ENCODE data around the gene SH3BP5. TPM values are rescaled to one million over a fixed set of nuclear protein-coding genes. Genes with fewer than 3 reads are reported as not detected.

SH3BP5 gene
- total RNA-seq, 2 experiments from 2014 or later, result 15.1 to 31.3 TPM

DNA sequence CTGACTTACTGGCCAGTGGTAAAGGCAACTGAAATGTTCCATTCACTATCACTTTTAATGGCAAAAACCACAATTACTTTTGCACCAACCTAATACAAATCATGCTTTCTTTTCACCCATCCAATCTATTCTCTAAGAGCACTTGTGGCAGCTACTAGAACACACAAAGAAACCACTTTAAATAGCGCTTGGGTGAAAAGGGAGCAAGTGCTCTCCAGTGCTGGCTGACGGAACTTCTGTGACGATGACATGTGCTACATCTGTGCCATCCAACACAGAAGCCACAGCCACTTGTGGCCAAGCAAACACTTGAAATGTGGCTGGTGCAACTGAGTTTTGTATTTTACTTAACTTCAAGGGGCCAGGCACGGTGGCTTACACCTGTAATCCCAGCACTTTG lies 18.9 kb downstream of the SH3BP5 start:
- no peak overlapping the region for H3K4me3 ChIP-seq (ENCODE audit: low read depth, low read length, poor library complexity, severe bottlenecking)
- H3K36me3 ChIP-seq (ENCODE audit: insufficient read depth, low read length), result peaks cover 17% of the 10 kb centered on the region; the same call in 1 of the 2 replicates
- ChIA-PET CTCF (ENCODE audit: unreplicated experiment) (interaction anchor here (1.0 kb wide), 1 partner anchor 19 kb away, joined by 5 read pairs; the partner anchor contains the start of gene SH3BP5), POLR2A (interaction anchor here (0.6 to 1.8 kb wide), 2 partner anchors 14 to 22 kb away, joined by 4 to 6 read pairs; no protein-coding TSS in a partner anchor)
- DNase-seq (ENCODE audit: low spot score), result no peak
- BruUV-seq (replicated peaks), result no TSS peak
- H3K4me2 ChIP-seq (ENCODE audit: low read length), result no peak overlapping the region
- no peak overlapping the region for H3K27ac ChIP-seq (ENCODE audit: low read depth, low read length, poor library complexity, severe bottlenecking)
- no peak overlapping the region for H2AFZ ChIP-seq (ENCODE audit: low read length)
- intact Hi-C loops (cut with micrococcal nuclease; ENCODE audit: unreplicated experiment), result no loop called here
- no peaks in the 10 kb centered on the region for H3K9me3 ChIP-seq (ENCODE audit: low read length)
- H3K79me2 ChIP-seq (ENCODE audit: insufficient read depth, low read depth, low read length), result no peaks in the 10 kb centered on the region
- no peaks in the 10 kb centered on the region for H3K9me2 ChIP-seq (ENCODE audit: insufficient read depth, low read length)
- no peaks in the 10 kb centered on the region for H4K20me1 ChIP-seq (ENCODE audit: insufficient read depth, low read length)
- TF ChIP-seq, protein P1, sequence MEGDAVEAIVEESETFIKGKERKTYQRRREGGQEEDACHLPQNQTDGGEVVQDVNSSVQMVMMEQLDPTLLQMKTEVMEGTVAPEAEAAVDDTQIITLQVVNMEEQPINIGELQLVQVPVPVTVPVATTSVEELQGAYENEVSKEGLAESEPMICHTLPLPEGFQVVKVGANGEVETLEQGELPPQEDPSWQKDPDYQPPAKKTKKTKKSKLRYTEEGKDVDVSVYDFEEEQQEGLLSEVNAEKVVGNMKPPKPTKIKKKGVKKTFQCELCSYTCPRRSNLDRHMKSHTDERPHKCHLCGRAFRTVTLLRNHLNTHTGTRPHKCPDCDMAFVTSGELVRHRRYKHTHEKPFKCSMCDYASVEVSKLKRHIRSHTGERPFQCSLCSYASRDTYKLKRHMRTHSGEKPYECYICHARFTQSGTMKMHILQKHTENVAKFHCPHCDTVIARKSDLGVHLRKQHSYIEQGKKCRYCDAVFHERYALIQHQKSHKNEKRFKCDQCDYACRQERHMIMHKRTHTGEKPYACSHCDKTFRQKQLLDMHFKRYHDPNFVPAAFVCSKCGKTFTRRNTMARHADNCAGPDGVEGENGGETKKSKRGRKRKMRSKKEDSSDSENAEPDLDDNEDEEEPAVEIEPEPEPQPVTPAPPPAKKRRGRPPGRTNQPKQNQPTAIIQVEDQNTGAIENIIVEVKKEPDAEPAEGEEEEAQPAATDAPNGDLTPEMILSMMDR (conservative IDR thresholded peaks at IDR 0.05; ENCODE audit: low read length), result no peak
- TF ChIP-seq EZH2phosphoT487 (IDR thresholded peaks at IDR 0.05; ENCODE audit: borderline replicate concordance, low read depth, low read length), result no peak
- H3K4me1 ChIP-seq (ENCODE audit: insufficient read depth, low read length, poor library complexity, severe bottlenecking), result peaks cover 10% of the 10 kb centered on the region

DNA sequence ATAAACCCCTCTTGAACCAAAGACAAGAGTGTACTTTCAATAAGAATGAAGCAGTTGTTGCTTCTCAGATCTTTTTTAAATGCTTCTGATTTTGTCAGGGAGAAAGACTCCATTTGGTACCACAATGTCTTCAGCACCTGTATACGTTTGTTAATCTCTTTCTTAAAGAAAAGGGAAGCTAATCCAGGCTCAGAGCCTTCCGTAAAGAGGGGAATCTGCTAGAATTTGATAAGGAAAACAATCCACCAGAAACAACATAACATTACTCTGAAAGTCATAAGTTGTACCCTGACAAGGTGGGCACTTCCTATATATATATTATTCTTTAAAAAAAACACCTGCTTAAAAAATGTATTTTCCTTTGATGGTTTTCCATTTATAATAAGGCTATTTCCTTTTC lies 19.8 kb downstream of the SH3BP5 start:
- DNase-seq (ENCODE audit: low spot score), result no peak
- intact Hi-C loops (cut with micrococcal nuclease; ENCODE audit: unreplicated experiment), result no loop called here
- H3K36me3 ChIP-seq (ENCODE audit: insufficient read depth, low read length), result peaks cover 17% of the 10 kb centered on the region; the same call in 1 of the 2 replicates
- no peaks in the 10 kb centered on the region for H3K79me2 ChIP-seq (ENCODE audit: insufficient read depth, low read depth, low read length)
- H3K4me1 ChIP-seq (ENCODE audit: insufficient read depth, low read length, poor library complexity, severe bottlenecking), result peaks cover 10% of the 10 kb centered on the region
- no peaks in the 10 kb centered on the region for H3K9me2 ChIP-seq (ENCODE audit: insufficient read depth, low read length)
- H3K27ac ChIP-seq (ENCODE audit: low read depth, low read length, poor library complexity, severe bottlenecking), result no peak overlapping the region
- H2AFZ ChIP-seq (ENCODE audit: low read length), result no peak overlapping the region
- ChIA-PET CTCF (ENCODE audit: unreplicated experiment) (interaction anchor here (1.0 kb wide), 1 partner anchor 20 kb away, joined by 5 read pairs; the partner anchor contains the start of gene SH3BP5), POLR2A (interaction anchor here (1.8 kb wide), 1 partner anchor 21 kb away, joined by 6 read pairs; no protein-coding TSS in a partner anchor)
- H4K20me1 ChIP-seq (ENCODE audit: insufficient read depth, low read length), result no peaks in the 10 kb centered on the region
- TF ChIP-seq EZH2phosphoT487 (IDR thresholded peaks at IDR 0.05; ENCODE audit: borderline replicate concordance, low read depth, low read length), result no peak
- no peak overlapping the region for H3K4me3 ChIP-seq (ENCODE audit: low read depth, low read length, poor library complexity, severe bottlenecking)
- no peak overlapping the region for H3K4me2 ChIP-seq (ENCODE audit: low read length)
- no peaks in the 10 kb centered on the region for H3K9me3 ChIP-seq (ENCODE audit: low read length)
- BruUV-seq (replicated peaks), result no TSS peak

DNA sequence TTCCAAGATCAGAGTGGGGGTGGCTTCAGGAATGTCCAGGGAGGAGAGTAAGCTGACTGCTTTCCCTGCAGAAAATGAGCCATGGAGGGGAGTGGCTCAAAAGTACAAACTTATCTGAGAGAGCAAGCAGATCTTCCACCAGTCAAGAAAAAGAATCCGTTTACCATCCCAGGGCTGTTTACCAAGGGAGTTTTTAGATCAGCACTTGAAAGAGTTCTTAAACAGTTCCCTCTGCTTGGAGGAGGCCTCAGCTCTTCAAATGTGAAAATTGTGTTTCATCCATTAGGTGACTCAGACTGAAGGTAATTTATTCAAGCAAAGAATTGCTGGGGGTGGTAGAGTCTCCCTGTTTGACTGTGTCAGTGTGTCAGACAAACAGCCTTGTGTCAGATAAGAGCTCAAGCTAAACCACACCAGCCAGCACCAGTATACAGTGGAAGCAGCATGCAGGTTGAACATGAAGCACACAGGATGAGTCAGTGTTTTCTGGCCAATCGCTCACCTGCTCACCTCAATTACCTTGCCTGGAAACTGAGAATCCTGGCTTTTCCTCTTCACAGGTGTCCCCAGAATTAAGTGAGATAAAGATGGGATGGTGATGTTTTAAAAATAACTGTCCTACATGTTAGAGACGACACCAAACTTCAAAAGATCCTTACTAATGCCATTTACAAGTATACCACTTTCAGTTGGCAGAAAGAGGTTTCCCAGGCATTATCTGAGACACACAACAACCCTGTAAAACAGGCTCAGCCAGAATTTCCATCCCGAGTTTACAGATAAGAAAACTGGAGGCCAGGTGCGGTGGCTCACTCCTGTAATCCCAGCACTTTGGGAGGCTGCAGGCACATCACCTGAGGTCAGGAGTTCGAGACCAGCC lies 21.7 kb downstream of the SH3BP5 start:
- TF ChIP-seq EZH2phosphoT487 (IDR thresholded peaks at IDR 0.05; ENCODE audit: borderline replicate concordance, low read depth, low read length), result no peak
- TF ChIP-seq, protein P1 (conservative IDR thresholded peaks at IDR 0.05; ENCODE audit: low read length), result no peak
- no peaks in the 10 kb centered on the region for H4K20me1 ChIP-seq (ENCODE audit: insufficient read depth, low read length)
- POLR2A ChIA-PET, result interaction anchor here (0.8 to 2.0 kb wide), 3 partner anchors 10 to 13 kb away, joined by 5 to 11 read pairs (median 5); no protein-coding TSS in a partner anchor
- CTCF ChIA-PET (ENCODE audit: unreplicated experiment), result no interaction called here
- no peaks in the 10 kb centered on the region for H3K9me3 ChIP-seq (ENCODE audit: low read length)
- H3K4me2 ChIP-seq (ENCODE audit: low read length), result no peak overlapping the region
- H3K4me3 ChIP-seq (ENCODE audit: low read depth, low read length, poor library complexity, severe bottlenecking), result no peak overlapping the region
- H3K36me3 ChIP-seq (ENCODE audit: insufficient read depth, low read length), result peaks cover 17% of the 10 kb centered on the region; the same call in 1 of the 2 replicates
- H3K27ac ChIP-seq (ENCODE audit: low read depth, low read length, poor library complexity, severe bottlenecking), result no peak overlapping the region
- H3K4me1 ChIP-seq (ENCODE audit: insufficient read depth, low read length, poor library complexity, severe bottlenecking), result no peaks in the 10 kb centered on the region
- H3K79me2 ChIP-seq (ENCODE audit: insufficient read depth, low read depth, low read length), result no peaks in the 10 kb centered on the region
- no peak for DNase-seq (ENCODE audit: low spot score)
- no peaks in the 10 kb centered on the region for H3K9me2 ChIP-seq (ENCODE audit: insufficient read depth, low read length)
- no TSS peak for BruUV-seq (replicated peaks)
- intact Hi-C loops (cut with micrococcal nuclease; ENCODE audit: unreplicated experiment), result no loop called here
- no peak overlapping the region for H2AFZ ChIP-seq (ENCODE audit: low read length)
